ENCODE data around the gene ASXL2.
"Not testable (repeated sequence)": the region's sequence is repeated elsewhere in the genome, so short reads cannot be mapped to it uniquely, and the experiment has no call there.

ASXL2 gene

DNA sequence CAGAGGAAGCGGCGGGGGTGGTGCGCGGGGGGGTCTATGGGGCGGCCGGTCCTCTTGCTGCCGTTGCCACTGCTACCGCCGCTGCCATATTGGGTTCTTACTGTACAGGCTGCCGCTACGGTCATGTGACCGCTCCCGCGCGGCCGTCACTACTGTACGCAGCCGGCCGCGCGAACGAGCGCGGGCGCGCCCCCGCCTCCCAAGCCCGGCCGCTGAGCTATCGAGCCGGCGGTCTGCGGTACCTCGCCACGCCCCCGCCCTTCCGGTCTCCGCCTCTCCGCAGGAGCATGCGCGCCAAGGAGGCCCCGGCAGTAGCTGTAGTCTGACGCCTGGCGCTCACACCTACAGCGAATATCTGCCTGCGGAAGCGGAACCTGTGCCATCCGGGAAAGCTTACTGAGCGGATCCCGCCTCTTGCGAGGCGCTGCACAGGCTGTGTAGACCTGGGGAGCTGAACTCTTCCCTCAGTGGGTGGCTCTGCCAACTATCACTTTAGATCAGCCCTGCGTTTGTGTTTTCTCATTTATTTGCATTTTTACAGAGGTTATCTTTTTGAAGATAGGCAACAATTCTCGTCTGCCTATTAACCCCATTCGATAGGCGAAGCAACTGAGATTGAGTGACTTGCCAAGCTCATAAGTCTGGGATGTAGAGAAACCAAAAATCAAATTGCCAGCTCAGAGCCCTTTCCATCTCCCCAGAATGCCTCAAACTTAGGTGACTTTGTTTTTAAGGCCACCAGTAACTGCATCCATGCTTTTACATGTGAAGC, at the start of gene ASXL2:
ASXL2 (minus strand) TSS at position 127 of the 772 bp plus-strand sequence. CDS start 265 bp downstream, outside the sequence.
- DNase-seq, result peak; percentile 98

DNA sequence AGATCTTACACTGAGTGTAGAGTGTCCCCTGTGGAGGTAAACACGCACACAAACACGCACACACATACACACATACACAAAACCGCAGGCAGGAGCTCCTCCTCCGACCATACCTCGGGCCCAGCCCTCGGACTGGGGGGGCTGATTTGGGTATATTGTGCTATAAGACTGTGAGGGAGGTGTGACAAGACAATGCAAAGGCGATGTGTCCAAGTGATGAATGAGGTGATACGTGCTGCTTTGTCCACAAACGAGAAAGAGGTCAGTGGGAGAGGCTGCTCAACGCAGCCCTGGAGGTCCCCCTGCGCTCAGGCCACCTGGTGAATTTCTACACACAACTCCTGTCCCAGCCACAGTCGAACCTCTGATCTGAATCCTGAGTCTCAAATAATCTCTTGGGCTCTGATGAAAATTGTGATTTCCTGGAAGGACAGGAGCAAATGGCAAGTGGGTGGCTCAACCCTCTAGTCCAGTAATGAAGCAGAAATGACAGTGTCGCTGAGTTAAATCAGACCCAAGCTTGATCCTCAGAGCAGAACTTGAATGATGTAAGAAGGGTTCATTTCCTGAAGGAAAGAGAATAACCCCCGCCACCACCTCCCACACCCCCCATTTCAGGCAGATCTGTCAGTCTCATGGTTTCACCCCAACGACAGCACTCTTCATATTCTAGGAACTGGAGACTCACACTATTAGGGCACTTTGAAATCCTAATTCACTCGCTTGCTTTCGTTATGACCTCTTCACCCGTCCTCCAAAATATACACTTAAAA, 48.9 kb upstream of the ASXL2 start:
- no peak for DNase-seq

DNA sequence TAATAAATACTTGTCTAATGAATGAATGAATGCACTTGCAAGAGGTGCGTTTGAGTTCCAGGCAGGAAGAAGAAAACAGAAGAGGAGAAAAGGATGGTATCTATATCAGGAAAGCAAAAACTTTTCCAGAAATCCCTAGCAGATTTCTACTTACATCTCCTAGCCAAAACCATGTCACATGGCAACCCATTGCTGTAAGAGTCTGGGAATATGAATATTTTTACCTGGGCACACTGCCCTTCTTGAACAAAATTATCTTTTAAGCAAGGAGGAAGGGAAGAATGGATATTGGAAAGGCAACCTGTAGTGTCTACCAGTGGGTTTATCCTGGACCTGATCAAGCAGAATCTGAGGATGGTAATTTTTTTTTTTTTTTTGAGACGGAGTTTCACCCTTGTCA, 44.2 kb upstream of the ASXL2 start:
- no peak for DNase-seq

DNA sequence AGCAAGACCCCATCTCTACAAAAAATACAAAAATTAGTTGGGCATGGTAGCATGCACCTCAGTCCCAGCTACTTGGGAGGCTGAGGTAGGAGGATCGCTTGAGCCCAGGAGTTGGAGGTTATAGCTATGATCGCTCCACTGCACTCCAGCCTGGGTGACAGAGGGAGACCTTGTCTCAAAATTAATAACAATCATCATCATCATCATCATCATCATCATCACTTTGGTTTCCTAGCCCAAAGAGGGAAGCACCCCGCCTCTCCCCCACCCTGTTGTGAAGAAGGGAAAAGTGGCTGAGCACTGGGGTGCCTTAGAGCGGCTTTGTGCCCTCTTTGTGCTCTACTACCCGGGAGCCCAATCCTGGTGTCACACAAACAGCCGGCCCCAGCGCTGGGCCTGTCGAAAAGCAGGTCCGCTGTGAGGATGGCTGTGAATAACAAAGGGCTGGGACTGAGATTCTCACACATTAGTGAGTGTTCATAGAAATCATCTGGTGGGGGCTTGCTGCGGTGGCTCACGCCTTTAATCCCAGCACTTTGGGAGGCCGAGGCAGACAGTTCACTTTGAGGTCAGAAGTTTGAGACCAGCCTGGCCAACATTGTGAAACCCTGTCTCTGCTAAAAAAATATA, 42.6 kb upstream of the ASXL2 start:
- no peak for DNase-seq

DNA sequence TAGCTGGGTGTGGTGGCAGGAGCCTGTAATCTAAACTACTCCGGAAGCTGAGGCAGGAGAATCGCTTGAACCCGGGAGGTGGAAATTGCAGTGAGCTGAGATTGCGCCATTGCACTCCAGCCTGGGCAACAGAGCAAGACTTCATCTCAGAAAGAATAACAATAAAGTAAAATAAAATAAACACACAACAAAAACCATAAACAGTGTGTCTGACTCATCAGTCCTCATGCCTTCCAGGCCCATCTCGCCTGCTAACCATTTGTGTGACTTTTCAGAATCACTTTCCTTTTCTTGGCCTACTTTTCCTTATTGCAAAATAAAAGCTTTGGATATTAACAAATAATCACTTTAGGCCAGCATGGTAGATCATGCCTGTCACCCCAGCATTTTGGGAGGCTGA, 42.0 kb upstream of the ASXL2 start:
- DNase-seq, result no peak

DNA sequence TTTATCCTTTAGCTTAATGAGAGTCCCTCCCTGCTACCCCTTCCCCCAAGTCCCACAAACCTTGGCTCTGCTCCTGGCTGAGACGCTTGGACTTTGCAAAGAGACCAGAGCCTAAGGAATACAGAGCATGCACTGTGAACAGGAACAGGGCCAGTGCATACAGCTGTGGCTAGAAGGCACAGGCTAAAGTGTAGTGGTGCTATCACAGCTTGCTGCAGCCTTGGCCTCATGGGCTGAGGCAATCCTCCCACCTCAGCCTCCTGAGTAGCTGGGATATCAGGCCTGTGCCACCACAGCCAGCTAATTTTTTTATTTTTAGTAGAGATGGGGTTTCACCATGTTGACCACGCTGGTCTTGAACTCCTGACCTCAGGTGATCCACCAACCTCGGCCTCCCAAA, 39.5 kb upstream of the ASXL2 start:
- DNase-seq, result no peak

DNA sequence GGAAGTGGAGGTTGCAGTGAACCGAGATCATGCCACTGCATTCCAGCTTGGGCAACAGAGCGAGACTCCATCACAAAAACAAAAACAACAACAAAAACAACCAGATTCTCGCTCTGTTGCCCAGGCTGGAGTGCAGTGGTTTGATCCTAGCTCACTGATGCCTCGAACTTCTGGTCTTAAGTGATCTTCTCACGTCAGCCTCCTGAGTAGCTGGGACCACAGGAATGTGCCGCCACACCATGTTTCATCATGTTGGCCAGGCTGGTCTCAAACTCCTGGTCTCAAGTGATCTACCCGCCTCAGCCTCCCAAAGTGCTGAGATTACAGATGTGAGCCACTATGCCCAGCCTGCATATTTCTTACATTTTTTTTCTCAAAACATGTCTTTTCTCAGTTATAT, 39.1 kb upstream of the ASXL2 start:
- not testable (repeated sequence) for DNase-seq

DNA sequence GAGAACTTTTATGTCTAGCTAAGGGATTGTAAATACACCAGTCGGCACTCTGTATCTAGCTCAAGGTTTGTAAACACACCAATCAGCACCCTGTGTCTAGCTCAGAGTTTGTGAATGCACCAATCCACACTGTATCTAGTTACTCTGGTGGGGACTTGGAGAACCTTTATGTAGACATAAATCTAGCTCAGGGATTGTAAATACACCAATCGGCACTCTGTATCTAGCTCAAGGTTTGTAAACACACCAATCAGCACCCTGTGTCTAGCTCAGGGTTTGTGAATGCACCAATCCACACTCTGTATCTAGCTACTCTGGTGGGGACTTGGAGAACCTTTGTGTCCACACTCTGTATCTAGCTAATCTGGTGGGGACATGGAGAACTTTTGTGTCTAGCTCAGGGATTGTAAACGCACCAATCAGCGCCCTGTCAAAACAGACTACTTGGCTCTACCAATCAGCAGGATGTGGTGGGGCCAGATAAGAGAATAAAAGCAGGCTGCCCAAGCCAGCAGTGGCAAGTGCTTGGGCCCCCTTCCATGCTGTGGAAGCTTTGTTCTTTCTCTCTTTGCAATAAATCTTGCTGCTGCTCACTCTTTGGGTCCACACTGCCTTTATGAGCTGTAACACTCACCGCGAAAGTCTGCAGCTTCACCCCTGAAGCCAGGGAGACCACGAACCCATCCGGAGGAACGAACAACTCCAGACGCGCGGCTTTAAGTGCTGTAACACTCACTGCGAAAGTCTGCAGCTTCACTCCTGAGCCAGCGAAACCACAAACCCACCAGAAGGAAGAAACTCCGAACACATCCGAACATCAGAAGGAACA, 37.9 kb upstream of the ASXL2 start:
- peak; percentile 54 for DNase-seq

DNA sequence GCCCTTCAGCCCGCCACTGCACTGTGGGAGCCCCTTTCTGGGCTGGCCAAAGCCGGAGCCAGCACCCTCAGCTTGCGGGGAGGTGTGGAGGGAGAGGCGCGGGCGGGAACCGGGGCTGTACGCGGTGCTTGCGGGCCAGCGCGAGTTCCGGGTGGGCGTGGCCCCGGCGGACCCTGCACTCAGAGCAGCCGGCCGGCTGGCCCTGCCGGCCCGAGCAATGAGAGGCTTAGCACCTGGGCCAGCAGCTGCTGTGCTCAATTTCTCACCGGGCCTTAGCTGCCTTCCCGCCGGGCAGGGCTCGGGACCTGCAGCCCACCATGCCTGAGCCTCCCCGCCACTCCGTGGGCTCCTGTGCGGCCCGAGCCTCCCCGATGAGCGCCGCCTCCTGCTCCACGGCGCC, 37.1 kb upstream of the ASXL2 start:
- DNase-seq, result not testable (repeated sequence)

DNA sequence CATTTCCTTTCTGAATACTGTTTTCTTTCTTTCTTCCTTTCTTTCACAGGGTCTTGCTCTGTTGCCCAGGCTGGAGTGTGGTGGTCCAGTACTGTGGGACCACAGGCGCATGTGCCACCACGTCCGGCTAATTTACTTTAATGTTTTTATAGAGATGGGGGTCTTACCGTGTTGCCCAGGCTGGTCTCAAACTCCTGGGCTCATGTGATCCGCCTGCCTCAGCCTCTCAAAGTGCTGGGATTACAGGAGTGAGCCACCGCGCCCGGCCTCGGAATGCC, 35.3 kb upstream of the ASXL2 start:
- DNase-seq, result not testable (repeated sequence)

DNA sequence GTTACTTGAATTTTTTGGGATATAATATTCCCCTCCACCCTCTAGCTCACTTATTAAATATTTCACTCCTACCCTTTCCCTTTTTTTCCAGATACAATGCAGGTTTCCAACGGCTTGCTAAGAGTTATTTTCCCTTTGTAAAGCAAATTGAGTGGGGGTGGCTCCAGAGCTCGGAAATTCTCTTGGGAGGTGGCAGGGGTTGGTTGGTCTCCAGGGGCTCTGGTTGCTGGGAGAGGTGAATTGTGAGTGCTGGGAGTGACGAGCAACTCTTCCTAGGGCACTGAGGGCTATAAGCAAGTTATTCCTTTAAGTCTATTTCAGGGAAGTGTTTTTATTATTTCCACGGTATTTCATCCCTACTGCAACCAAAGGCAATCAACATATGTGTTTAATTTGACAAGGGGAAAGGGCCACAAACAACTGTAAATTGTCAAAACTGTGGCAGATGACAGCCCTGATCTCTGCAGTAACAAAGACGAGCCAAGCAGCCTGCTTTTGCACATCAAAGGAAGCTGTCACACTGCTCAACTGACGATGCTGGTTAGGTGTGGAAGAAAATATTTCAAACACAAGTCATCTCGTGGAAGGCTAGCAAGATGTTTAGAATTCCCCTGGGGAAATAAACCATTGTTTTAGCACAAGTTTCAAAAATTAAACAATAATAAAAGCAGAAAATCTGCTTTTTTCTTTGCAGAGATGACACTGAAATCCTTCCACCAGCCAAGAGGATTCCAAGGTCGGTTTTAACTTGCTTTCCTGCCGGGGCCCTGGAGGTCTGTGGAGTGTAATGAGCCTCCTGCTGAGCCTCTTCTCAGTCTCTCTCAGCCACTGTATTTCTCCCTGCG, 34.8 kb upstream of the ASXL2 start:
- no peak for DNase-seq

DNA sequence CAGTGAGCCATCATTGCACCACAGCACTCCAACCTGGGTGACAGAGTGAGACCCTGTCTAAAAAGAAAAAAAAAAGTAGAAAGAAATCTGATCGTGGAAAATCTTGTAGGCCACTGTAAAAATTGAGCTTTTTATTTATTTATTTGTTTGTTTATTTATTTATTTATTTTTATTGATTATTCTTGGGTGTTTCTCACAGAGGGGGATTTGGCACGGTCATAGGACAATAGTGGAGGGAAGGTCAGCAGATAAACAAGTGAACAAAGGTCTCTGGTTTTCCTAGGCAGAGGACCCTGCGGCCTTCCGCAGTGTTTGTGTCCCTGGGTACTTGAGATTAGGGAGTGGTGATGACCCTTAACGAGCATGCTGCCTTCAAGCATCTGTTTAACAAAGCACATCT, 31.3 kb upstream of the ASXL2 start:
- DNase-seq, result not testable (repeated sequence)

DNA sequence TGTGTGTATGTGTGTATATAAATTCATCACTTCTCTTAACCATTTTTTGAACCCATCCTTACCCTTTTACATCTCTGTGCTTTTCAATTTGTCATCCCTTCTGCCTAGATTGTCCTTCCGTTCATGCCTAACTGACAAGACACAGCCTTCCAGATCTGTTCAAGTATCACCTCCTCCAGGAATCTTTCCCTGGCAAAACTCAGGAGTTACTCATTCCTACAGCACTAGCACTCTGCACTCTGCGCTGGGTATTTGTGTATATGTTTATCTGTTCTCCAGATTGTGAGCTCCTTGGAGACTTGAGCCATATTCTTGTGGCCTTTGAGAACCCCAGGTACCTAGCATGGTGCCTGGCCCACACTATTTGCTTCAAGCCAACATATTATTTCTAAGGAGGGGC, 26.8 kb upstream of the ASXL2 start:
- DNase-seq, result no peak

DNA sequence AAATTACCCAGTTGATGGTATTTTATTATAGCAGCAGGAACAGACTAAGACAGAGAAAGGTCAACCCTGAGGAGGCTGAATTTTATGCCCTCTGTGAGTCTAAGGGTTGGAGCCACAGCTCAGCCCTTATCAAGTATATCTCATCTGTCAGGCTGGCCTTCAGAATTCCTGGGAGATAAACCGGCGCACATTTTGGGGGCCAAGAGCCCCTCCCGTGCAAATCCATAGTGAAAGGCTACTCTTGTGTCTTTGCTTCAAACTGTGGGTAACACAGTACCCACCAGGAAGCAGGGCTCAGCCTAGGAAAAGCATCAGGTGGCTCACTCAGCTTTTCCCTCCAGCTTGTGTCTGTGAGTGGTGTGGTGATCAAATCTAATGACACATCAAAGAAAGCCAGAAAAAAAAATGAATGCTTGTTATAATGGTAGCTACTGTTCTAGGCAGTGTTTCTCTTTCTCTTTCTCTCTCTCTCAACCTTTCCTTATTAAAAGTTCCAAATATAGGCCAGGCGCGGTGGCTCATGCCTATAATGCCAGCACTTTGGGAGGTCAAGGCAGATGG, 25.0 kb upstream of the ASXL2 start:
- DNase-seq, result no peak

DNA sequence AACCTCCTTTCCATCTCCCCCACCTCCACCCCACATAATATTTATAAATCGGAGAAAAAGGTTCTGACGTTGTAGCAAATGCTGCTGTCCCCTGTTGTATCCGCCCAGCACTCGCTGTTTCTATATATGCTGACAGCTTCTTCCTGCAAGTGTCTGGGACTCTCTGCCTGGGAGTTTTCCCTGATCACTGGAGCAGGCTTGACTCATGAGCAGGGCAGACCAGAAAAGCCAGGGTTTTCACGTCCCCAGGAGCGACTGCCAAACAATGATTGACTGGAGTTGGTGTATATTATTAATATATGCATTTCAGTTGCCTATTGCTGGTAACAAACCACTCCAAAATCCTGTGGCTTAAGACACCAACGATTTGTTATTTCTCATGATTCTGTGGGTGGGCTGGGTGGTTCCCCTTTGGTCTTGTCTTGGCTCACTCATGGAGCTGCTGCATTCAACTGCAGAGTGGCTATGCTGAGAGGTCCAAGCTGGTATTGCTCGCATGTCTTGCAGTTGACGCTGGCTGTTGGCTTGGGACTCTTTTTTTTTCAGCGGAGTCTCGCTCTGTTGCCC, 21.2 kb upstream of the ASXL2 start:
- no peak for DNase-seq

DNA sequence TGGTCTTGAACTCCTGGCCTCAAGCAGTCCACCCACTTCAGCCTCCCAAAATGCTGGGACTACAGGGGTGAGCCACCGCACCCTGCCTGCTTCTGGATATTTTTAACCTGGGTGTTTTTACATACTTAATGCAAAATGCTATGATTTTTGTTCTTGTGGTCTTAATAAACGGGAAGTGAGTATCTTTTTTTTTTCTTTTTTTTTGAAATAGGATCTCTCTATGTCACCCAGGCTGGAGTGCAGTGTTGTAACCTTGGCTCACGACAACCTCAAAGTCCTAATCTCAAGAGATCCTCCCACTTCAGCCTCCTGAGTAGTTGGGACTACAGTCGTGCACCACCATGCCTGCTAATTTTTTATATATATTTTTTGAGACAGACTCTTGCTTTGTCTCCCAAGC, 19.2 kb upstream of the ASXL2 start:
- DNase-seq, result no peak

DNA sequence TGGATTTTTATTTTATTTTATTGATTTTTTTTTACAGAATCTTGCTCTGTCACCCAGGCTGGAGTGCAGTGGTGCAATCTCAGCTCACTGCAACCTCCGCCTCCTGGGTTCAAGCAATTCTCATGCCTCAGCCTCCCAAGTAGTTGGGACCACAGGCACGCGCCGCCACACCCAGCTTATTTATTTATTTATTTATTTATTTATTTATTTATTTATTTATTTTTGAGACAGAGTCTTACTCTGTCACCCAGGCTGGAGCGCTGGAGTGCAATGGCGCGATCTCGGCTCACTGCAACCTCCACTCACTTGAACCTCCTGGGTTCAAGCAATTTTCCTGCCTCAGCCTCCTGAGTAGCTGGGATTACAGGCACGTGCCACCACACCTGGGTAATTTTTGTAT, 18.0 kb upstream of the ASXL2 start:
- not testable (repeated sequence) for DNase-seq

DNA sequence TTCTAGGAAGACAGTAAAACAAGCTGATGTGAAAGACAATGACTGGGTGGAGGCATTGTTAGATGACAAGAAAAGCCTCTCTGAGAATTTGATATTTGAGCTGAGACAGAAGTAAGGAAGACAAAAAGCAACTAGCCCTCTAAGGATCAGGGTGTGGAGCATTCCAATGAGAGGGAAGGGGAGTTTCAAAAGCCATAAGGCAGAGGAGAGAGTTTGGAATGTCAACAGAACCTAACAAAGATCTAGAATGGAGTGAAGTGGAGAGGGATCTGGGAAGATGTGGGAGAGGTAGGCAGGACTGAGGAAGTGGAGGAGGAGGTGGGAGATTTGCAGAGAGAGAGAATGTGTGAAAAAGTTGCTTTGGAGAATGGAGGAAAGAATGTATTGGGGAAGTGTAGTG, 17.3 kb upstream of the ASXL2 start:
- DNase-seq, result no peak

DNA sequence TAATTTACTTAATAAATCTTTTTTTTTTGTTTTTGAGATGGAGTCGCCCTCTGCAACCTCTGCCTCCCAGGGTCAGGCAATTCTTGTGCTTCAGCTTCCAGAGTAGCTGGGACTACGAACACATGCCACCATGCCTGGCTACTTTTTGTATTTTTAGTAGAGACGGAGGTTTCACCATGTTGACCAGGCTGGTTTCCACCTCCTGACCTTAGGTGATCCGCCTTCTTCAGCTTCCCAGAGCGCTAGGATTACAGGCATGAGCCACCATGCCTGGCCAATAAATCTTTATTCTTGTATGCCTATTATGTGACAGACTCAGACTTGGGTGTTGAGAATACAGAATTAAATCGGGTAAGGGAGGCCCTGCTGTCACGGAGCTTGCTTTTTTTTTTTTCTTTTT, 16.7 kb upstream of the ASXL2 start:
- no peak for DNase-seq

DNA sequence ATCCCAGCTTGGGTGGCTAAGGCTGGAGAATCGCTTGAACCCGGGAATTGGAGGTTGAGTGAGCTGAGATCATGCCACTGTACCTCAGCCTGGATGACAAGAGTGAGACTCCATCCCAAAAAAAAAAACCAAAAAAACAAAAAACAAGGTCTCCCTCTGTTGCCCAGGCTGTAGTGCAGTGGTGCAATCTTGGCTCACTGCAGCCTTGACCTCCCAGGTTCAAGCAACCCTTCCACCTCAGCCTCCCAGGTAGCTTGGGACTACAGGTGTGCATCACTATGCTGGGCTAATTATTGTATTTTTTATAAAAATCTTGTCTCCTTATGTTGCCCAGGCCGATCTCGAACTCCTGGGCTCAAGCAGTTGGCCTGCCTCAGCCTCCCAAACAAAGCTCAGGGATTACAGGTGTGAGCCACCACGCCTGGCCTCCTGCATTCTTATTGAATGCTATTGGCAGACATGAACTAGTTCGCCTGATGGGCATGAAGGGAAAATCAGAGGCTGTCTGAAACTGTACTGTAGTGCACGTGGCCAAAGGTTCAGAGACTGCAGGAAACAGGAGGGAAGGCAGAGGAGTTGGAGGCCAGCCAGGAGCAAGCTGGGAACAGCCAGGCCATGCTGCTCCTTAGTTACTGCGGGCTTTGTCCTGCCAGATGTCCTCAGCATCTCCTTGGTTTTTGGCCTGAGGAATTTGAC, 16.0 kb upstream of the ASXL2 start:
- no peak for DNase-seq

DNA sequence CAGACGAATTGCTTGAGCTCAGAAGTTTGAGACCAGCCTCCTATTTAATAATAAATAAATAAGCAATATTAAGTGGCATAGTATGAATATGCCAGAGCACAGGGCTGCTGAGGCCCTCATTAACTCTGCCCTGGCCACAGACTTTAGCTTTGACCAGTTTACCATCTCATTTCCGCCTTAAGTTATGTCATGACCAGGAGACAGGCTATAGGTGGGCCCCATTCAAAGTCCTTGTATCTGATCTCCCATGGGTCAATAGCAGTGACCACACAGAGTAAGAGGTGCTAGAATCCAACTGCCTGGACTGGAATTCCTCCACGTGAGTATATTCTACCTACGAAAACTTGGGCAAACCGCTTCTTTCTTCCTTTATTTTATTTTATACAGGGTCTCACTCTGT, 13.4 kb upstream of the ASXL2 start:
- DNase-seq, result no peak

All from CD4-positive, alpha-beta T cell treated with Interleukin-17A for 1 hour (primary cell).